GM10266 (cell line): ENCODE results near the gene ATP6V0A1.

Experiments used
- DNase-seq: peaks from one replicate; pipeline ENCODE4 v3.0.0; 2012; ENCODE audit errors: extremely low spot score
- TF ChIP-seq, protein P1 (sequence below): IDR thresholded peaks from 2 replicates; pipeline ENCODE4 v1.5.1; 2012; ENCODE audit warnings: mild to moderate bottlenecking, low read depth; ENCODE audit not compliant: control insufficient read depth, insufficient read depth; ENCODE audit errors: missing control alignments

Gene ATP6V0A1

GRCh38 chr17:42424991-42425610 is 33.6 kb upstream of the ATP6V0A1 start:
- TF ChIP-seq, protein P1, sequence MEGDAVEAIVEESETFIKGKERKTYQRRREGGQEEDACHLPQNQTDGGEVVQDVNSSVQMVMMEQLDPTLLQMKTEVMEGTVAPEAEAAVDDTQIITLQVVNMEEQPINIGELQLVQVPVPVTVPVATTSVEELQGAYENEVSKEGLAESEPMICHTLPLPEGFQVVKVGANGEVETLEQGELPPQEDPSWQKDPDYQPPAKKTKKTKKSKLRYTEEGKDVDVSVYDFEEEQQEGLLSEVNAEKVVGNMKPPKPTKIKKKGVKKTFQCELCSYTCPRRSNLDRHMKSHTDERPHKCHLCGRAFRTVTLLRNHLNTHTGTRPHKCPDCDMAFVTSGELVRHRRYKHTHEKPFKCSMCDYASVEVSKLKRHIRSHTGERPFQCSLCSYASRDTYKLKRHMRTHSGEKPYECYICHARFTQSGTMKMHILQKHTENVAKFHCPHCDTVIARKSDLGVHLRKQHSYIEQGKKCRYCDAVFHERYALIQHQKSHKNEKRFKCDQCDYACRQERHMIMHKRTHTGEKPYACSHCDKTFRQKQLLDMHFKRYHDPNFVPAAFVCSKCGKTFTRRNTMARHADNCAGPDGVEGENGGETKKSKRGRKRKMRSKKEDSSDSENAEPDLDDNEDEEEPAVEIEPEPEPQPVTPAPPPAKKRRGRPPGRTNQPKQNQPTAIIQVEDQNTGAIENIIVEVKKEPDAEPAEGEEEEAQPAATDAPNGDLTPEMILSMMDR: no peak
- DNase-seq: peak; percentile 10

GRCh38 chr17:42428141-42428944 is 30.3 kb upstream of the ATP6V0A1 start:
- peak; percentile 43 for DNase-seq
- TF ChIP-seq, protein P1: peak; percentile 72

DNA sequence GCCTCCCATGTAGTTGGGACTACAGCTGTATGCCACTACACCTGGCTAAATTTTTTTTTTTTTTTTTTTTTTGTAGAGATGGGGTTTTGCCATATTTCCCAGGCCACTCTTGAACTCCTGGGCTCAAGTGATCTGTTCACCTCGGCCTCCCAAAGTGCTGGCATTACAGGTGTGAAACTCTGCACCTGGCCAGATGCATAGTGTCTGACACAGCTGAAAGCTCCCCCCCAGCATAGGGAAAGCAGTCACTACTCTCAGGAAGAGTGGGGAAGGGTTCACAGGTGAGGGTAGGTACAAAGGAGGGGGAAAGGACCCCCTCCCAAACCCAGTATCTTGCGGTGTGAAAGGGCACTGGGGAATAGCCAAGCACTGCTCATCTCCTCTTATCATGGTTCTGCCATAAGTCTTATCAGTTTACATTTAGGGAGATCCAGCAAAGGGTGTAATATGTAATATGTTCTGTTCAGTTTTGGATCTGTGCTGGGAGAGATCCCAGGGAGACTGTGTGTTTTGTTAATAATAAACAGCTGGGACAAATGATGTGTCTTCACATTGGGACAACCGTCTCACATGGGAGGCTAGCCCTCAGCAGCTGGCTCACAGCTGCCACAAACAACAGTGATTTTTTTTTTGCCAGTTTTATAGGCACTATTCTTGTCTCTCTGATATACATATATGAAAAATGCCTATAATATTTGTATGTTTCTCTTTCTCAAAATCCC is 28.8 kb upstream of the ATP6V0A1 start:
- no peak for DNase-seq
- TF ChIP-seq, protein P1: no peak

- TF ChIP-seq, protein P1: no peak
- no peak for DNase-seq
Measured at GRCh38 chr17:42431758-42432161, 26.9 kb upstream of the ATP6V0A1 start.

- TF ChIP-seq, protein P1: no peak
- DNase-seq: no peak
Measured at GRCh38 chr17:42436391-42436790, 22.3 kb upstream of the ATP6V0A1 start.

GRCh38 chr17:42438600-42439567 is 19.8 kb upstream of the ATP6V0A1 start:
- TF ChIP-seq, protein P1: peak; percentile 60
- no peak for DNase-seq
